Measurements from ENCODE around the gene SYT2. TPM values are rescaled to one million over a fixed set of nuclear protein-coding genes. Genes with fewer than 3 reads are reported as not detected.

SYT2 gene
- total RNA-seq, 1 donor from 2014 or later, result 0.26 TPM

GRCh38 chr1:202597090-202597761 lies 113.0 kb downstream of the SYT2 start:
- H3F3A ChIP-seq (ENCODE audit: low read depth), result no peaks in the 10 kb centered on the region
- H3K27me3 ChIP-seq, result no peaks in the 10 kb centered on the region
- no peak for DNase-seq (ENCODE audit: low spot score)
- no peaks in the 10 kb centered on the region for H3K79me2 ChIP-seq (ENCODE audit: low read depth)
- H3K4me2 ChIP-seq, result no peak overlapping the region
- H3K4me3 Mint-ChIP-seq, result no peak overlapping the region
- H3K9ac ChIP-seq, result no peak overlapping the region
- H2AFZ ChIP-seq (replicated peaks), result no peak overlapping the region
- H3K27ac ChIP-seq, result no peak overlapping the region
- H3K27me3 Mint-ChIP-seq (ENCODE audit: insufficient read depth, low read depth), result peaks cover 3% of the 10 kb centered on the region
- no peaks in the 10 kb centered on the region for H4K20me1 ChIP-seq (ENCODE audit: low read depth)
- no peaks in the 10 kb centered on the region for H3K4me1 ChIP-seq
- no peaks in the 10 kb centered on the region for H3K36me3 ChIP-seq
- H3K4me1 Mint-ChIP-seq, result no peaks in the 10 kb centered on the region
- H3K36me3 Mint-ChIP-seq, result peaks cover 2% of the 10 kb centered on the region
- no peaks in the 10 kb centered on the region for H3K9me3 Mint-ChIP-seq
- no peak overlapping the region for H3K27ac Mint-ChIP-seq
- H3K9me3 ChIP-seq (ENCODE audit: low read depth), result no peaks in the 10 kb centered on the region
- TF ChIP-seq CTCF (IDR thresholded peaks at IDR 0.05) (no peak), EZH2 (IDR thresholded peaks at IDR 0.05) (no peak), EZH2phosphoT487 (IDR thresholded peaks at IDR 0.05) (no peak)
- H3K4me3 ChIP-seq, result no peak overlapping the region

DNA sequence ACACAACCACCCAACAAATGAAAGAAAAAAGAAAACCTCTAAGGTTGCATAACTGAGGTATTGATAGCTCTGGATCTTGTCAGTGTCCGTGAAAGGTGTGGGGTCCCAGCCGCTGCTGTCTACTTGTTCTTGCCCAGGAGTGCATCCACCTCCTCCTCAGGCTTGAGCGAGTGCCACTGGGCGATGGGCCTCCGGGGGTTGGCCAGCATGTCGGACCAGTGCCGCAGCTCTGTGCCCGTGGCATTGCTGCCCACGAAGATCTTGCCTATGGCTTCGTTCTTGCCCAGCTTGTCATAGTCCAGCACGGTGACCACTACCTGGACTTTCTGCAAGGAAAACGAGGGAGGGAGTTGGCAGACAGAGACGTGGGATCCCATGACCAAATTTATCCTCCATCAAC lies 113.6 kb downstream of the SYT2 start:
- Histone ChIP-seq H3K9ac (no peak overlapping the region), H3K9me3 (ENCODE audit: low read depth) (no peaks in the 10 kb centered on the region), H3K4me1 (no peaks in the 10 kb centered on the region), H4K20me1 (ENCODE audit: low read depth) (no peaks in the 10 kb centered on the region), H3K27ac (no peak overlapping the region), H3K36me3 (no peaks in the 10 kb centered on the region), H3K4me3 (no peak overlapping the region), H3F3A (ENCODE audit: low read depth) (no peaks in the 10 kb centered on the region), H2AFZ (replicated peaks) (no peak overlapping the region), H3K4me2 (no peak overlapping the region), H3K27me3 (no peaks in the 10 kb centered on the region), H3K79me2 (ENCODE audit: low read depth) (no peaks in the 10 kb centered on the region)
- H3K27me3 Mint-ChIP-seq (ENCODE audit: insufficient read depth, low read depth), result peaks cover 3% of the 10 kb centered on the region
- H3K4me1 Mint-ChIP-seq, result no peaks in the 10 kb centered on the region
- H3K4me3 Mint-ChIP-seq, result no peak overlapping the region
- H3K9me3 Mint-ChIP-seq, result no peaks in the 10 kb centered on the region
- H3K27ac Mint-ChIP-seq, result no peak overlapping the region
- TF ChIP-seq CTCF (IDR thresholded peaks at IDR 0.05), result no peak
- TF ChIP-seq EZH2phosphoT487 (IDR thresholded peaks at IDR 0.05), result no peak
- no peak for TF ChIP-seq EZH2 (IDR thresholded peaks at IDR 0.05)
- no peak for DNase-seq (ENCODE audit: low spot score)
- H3K36me3 Mint-ChIP-seq, result peaks cover 2% of the 10 kb centered on the region

- H3K4me1 Mint-ChIP-seq, result peaks cover 11% of the 10 kb centered on the region
- H3K36me3 Mint-ChIP-seq, result peaks cover 2% of the 10 kb centered on the region
- H3K27me3 ChIP-seq, result no peaks in the 10 kb centered on the region
Observed at GRCh38 chr1:202593845-202594244, 116.4 kb downstream of the SYT2 start.

More at GRCh38 chr1:202593845-202594244, 116.4 kb downstream of the SYT2 start:
- no peaks in the 10 kb centered on the region for H4K20me1 ChIP-seq (ENCODE audit: low read depth)
- H3K4me3 ChIP-seq, result no peak overlapping the region
- TF ChIP-seq CTCF (IDR thresholded peaks at IDR 0.05), result no peak
- TF ChIP-seq EZH2 (IDR thresholded peaks at IDR 0.05), result no peak
- no peak for TF ChIP-seq EZH2phosphoT487 (IDR thresholded peaks at IDR 0.05)
- no peak overlapping the region for H3K27ac ChIP-seq
- H3K4me2 ChIP-seq, result no peak overlapping the region
- Mint-ChIP-seq H3K27ac (no peak overlapping the region), H3K4me3 (no peak overlapping the region), H3K27me3 (ENCODE audit: insufficient read depth, low read depth) (peaks cover 5% of the 10 kb centered on the region), H3K9me3 (no peaks in the 10 kb centered on the region)
- no peaks in the 10 kb centered on the region for H3K4me1 ChIP-seq
- no peaks in the 10 kb centered on the region for H3F3A ChIP-seq (ENCODE audit: low read depth)
- H3K79me2 ChIP-seq (ENCODE audit: low read depth), result no peaks in the 10 kb centered on the region
- DNase-seq (ENCODE audit: low spot score), result no peak
- H3K9me3 ChIP-seq (ENCODE audit: low read depth), result no peaks in the 10 kb centered on the region
- no peak overlapping the region for H2AFZ ChIP-seq (replicated peaks)
- no peaks in the 10 kb centered on the region for H3K36me3 ChIP-seq
- H3K9ac ChIP-seq, result no peak overlapping the region
